IMR-90 (cell line): Measurements from ENCODE around the gene KCNH4. TPM values are rescaled to one million over a fixed set of nuclear protein-coding genes. Genes with fewer than 3 reads are reported as not detected.

Experiments
- ATAC-seq: fragments of 200-7000 bp; cut with Tn5 transposase; 2 replicates; pipeline ENCODE4 v1.9.1; 2020; ENCODE audit warnings: low read depth, mild to moderate bottlenecking, moderate library complexity
- BruUV-seq: library from RNA; stranded (reverse); fragments of 400-500 nt; replicated peaks from 2 replicates; lab custom pipeline; 2021; lab: Mats Ljungman, UMichigan
- CTCF ChIA-PET: fragments of 300-600 bp; formaldehyde crosslinking; extraction: SDS; loops from one replicate; lab custom pipeline; 2021; ENCODE audit warnings: antibody characterized with exemption; lab: Yijun Ruan, JAX
- POLR2A ChIA-PET: fragments of 300-600 bp; sonication (Branson Sonifier 250); formaldehyde crosslinking; loops from one replicate; lab custom pipeline; 2022; ENCODE audit warnings: antibody characterized with exemption; ENCODE audit not compliant: unreplicated experiment; lab: Charles Lee
- DNase-seq: peaks from one replicate; pipeline ENCODE4 v3.0.0; 2013
- H2AFZ ChIP-seq: replicated peaks from 2 replicates; pipeline ENCODE3; 2013; ENCODE audit warnings: low read length, mild to moderate bottlenecking; ENCODE audit not compliant: poor library complexity
- H2AK5ac ChIP-seq: 2 replicates; pipeline ENCODE4 v1.6.1; 2013; ENCODE audit warnings: low read depth, low read length, inconsistent platforms
- H2AK9ac ChIP-seq: replicated peaks from 2 replicates; pipeline ENCODE3; 2013; ENCODE audit warnings: mild to moderate bottlenecking, low read depth, low read length, moderate library complexity; ENCODE audit not compliant: poor library complexity
- H2BK120ac ChIP-seq: 2 replicates; pipeline ENCODE4 v1.6.1; 2013; ENCODE audit warnings: low read depth, low read length, inconsistent platforms
- H2BK15ac ChIP-seq: 3 replicates; pipeline ENCODE4 v1.6.1; 2013; ENCODE audit warnings: low read depth, low read length, inconsistent platforms
- H2BK20ac ChIP-seq: 2 replicates; pipeline ENCODE4 v1.6.1; 2013; ENCODE audit warnings: low read depth, mild to moderate bottlenecking, inconsistent platforms, low read length, moderate library complexity
- H2BK5ac ChIP-seq: 2 replicates; pipeline ENCODE4 v1.6.1; 2013; ENCODE audit warnings: mild to moderate bottlenecking, low read depth, low read length, inconsistent platforms; ENCODE audit not compliant: poor library complexity, severe bottlenecking
- H3K14ac ChIP-seq: replicated peaks from 2 replicates; pipeline ENCODE4 v1.6.1; 2013; ENCODE audit warnings: low read depth, low read length, inconsistent platforms
- H3K18ac ChIP-seq: 2 replicates; pipeline ENCODE4 v1.6.1; 2013; ENCODE audit warnings: low read depth, low read length, control low read depth
- H3K23ac ChIP-seq: 2 replicates; pipeline ENCODE4 v1.6.1; 2013; ENCODE audit warnings: low read depth, low read length, inconsistent platforms
- H3K27ac ChIP-seq: 2 replicates; pipeline ENCODE4 v1.5.1; 2013; ENCODE audit warnings: mild to moderate bottlenecking, control low read depth, low read length; ENCODE audit not compliant: insufficient read depth
- H3K27me3 ChIP-seq: 2 replicates; pipeline ENCODE4 v1.6.1; 2013; ENCODE audit warnings: low read length; ENCODE audit not compliant: control insufficient read depth, insufficient read depth
- H3K36me3 ChIP-seq: 2 replicates; pipeline ENCODE4 v1.6.1; 2013; ENCODE audit warnings: low read length, mixed read lengths; ENCODE audit not compliant: control insufficient read depth, insufficient read depth
- H3K4ac ChIP-seq: 2 replicates; pipeline ENCODE4 v1.6.1; 2013; ENCODE audit warnings: low read depth, low read length, inconsistent platforms
- H3K4me1 ChIP-seq: 2 replicates; pipeline ENCODE4 v1.6.1; 2013; ENCODE audit warnings: low read length, mixed read lengths; ENCODE audit not compliant: control insufficient read depth, insufficient read depth
- H3K4me2 ChIP-seq: 2 replicates; pipeline ENCODE4 v1.6.1; 2013; ENCODE audit warnings: low read depth, mild to moderate bottlenecking, control low read depth, low read length, moderate library complexity
- H3K4me3 ChIP-seq: 2 replicates; pipeline ENCODE4 v1.5.1; 2013; ENCODE audit warnings: low read depth, mild to moderate bottlenecking, control low read depth, low read length, moderate library complexity; ENCODE audit not compliant: insufficient read depth
- H3K56ac ChIP-seq: 2 replicates; pipeline ENCODE4 v1.6.1; 2013; ENCODE audit warnings: low read length, inconsistent platforms; ENCODE audit not compliant: insufficient read depth; ENCODE audit errors: extremely low read depth
- H3K79me1 ChIP-seq, 2 experiments: 2 replicates each; pipeline ENCODE4 v1.6.1; 2013; ENCODE audit warnings: low read length in 2 of 2, inconsistent platforms in 1 of 2, low read depth in 1 of 2
- H3K9ac ChIP-seq: 2 replicates; pipeline ENCODE4 v1.6.1; 2013; ENCODE audit warnings: low read depth, low read length, control low read depth
- H3K9me1 ChIP-seq: 2 replicates; pipeline ENCODE4 v1.6.1; 2013; ENCODE audit warnings: low read length, inconsistent platforms; ENCODE audit not compliant: insufficient read depth
- H3K9me3 ChIP-seq: 2 replicates; pipeline ENCODE4 v1.6.1; 2013; ENCODE audit warnings: low read length; ENCODE audit not compliant: control insufficient read depth, insufficient read depth
- H4K20me1 ChIP-seq: 2 replicates; pipeline ENCODE4 v1.6.1; 2013; ENCODE audit warnings: low read length, inconsistent platforms; ENCODE audit not compliant: insufficient read depth
- H4K5ac ChIP-seq: 2 replicates; pipeline ENCODE4 v1.6.1; 2013; ENCODE audit warnings: mild to moderate bottlenecking, low read depth, low read length, control low read depth
- H4K8ac ChIP-seq, 2 experiments: 2 replicates each; pipeline ENCODE4 v1.6.1; 2013; ENCODE audit warnings: low read depth in 2 of 2, low read length in 2 of 2, control low read depth in 1 of 2, inconsistent platforms in 1 of 2
- H4K91ac ChIP-seq: 2 replicates; pipeline ENCODE4 v1.6.1; 2013; ENCODE audit warnings: low read depth, low read length, inconsistent platforms; ENCODE audit not compliant: insufficient read depth
- BHLHE40 ChIP-seq: fragments of 150-350 bp; IDR thresholded peaks from 2 replicates; pipeline ENCODE4 v1.6.1; 2016; ENCODE audit warnings: mild to moderate bottlenecking, low read depth, low read length
- CEBPB ChIP-seq: IDR thresholded peaks from 2 replicates; pipeline ENCODE4 v1.6.1; 2012; ENCODE audit warnings: low read depth, low read length, improper control_type of control experiment
- CHD1 ChIP-seq: IDR thresholded peaks from 2 replicates; pipeline ENCODE4 v1.6.1; 2012; ENCODE audit warnings: low read depth, low read length, improper control_type of control experiment
- CTCF ChIP-seq: conservative IDR thresholded peaks from 2 replicates; pipeline ENCODE4 v1.5.1; 2012; ENCODE audit warnings: mild to moderate bottlenecking, low read depth, low read length, improper control_type of control experiment
- ELK1 ChIP-seq: fragments of 150-350 bp; IDR thresholded peaks from 2 replicates; pipeline ENCODE4 v1.6.1; 2016; ENCODE audit warnings: low read depth, mild to moderate bottlenecking, low read length, moderate library complexity, borderline replicate concordance
- FOS ChIP-seq: fragments of 150-350 bp; IDR thresholded peaks from 2 replicates; pipeline ENCODE4 v1.6.1; 2016; ENCODE audit warnings: low read depth, low read length
- MAFK ChIP-seq: IDR thresholded peaks from 2 replicates; pipeline ENCODE4 v1.6.1; 2012; ENCODE audit warnings: low read depth, low read length, improper control_type of control experiment
- MAZ ChIP-seq: IDR thresholded peaks from 2 replicates; pipeline ENCODE4 v1.6.1; 2012; ENCODE audit warnings: low read depth, mild to moderate bottlenecking, low read length, improper control_type of control experiment, moderate library complexity, borderline replicate concordance
- MXI1 ChIP-seq: IDR thresholded peaks from 2 replicates; pipeline ENCODE4 v1.6.1; 2012; ENCODE audit warnings: low read depth, mild to moderate bottlenecking, low read length, moderate library complexity, borderline replicate concordance
- NFE2L2 ChIP-seq: fragments of 150-350 bp; IDR thresholded peaks from 2 replicates; pipeline ENCODE4 v1.6.1; 2016; ENCODE audit warnings: low read depth, mild to moderate bottlenecking, low read length
- POLR2A ChIP-seq: IDR thresholded peaks from 2 replicates; pipeline ENCODE4 v1.6.1; 2012; ENCODE audit warnings: mild to moderate bottlenecking, low read depth, low read length
- RAD21 ChIP-seq: IDR thresholded peaks from 2 replicates; pipeline ENCODE4 v1.6.1; 2012; ENCODE audit warnings: low read length, improper control_type of control experiment
- RCOR1 ChIP-seq: IDR thresholded peaks from 2 replicates; pipeline ENCODE4 v1.6.1; 2012; ENCODE audit warnings: mild to moderate bottlenecking, low read length, improper control_type of control experiment; ENCODE audit not compliant: insufficient replicate concordance
- RFX5 ChIP-seq: IDR thresholded peaks from 2 replicates; pipeline ENCODE4 v1.8.0; 2012; ENCODE audit warnings: low read depth, mild to moderate bottlenecking, low read length, moderate library complexity
- SMC3 ChIP-seq: fragments of 150-350 bp; IDR thresholded peaks from 2 replicates; pipeline ENCODE4 v1.6.1; 2016; ENCODE audit warnings: low read depth, mild to moderate bottlenecking, antibody characterized with exemption, low read length, moderate library complexity
- USF2 ChIP-seq: fragments of 150-350 bp; IDR thresholded peaks from 2 replicates; pipeline ENCODE4 v1.6.1; 2017; ENCODE audit warnings: mild to moderate bottlenecking, antibody characterized with exemption, low read length, low read depth
- whole genome bisulfite sequencing, 2 experiments: methylation state at CpG; one replicate each; pipeline versions ENCODE4 v1.1.5 to v1.1.7; 2013; ENCODE audit warnings: missing lambda C conversion rate in 2 of 2; ENCODE audit not compliant: insufficient read length in 1 of 2; ENCODE audit errors: extremely low coverage in 2 of 2; 5-methylcytosine and 5-hydroxymethylcytosine counted together
- dilution Hi-C: fragments of 300-500 bp; cut with HindIII; formaldehyde crosslinking; loops from one replicate; pipeline ENCODE4 v1.14.3; 2018; ENCODE audit warnings: low sequenced_read_pairs; ENCODE audit not compliant: unreplicated experiment
- in situ Hi-C: fragments of 300-500 bp; cut with MboI; formaldehyde crosslinking; loops from 3 replicates; pipeline ENCODE4 v1.14.3; 2019; ENCODE audit warnings: low sequenced_read_pairs, inconsistent platforms, mixed read lengths
- intact Hi-C: fragments of 100-400 bp; cut with micrococcal nuclease; formaldehyde crosslinking; loops from 2 replicates; pipeline ENCODE4 v1.10.0; 2022
- polyA plus RNA-seq, 3 experiments: library from polyadenylated mRNA; depleted of rRNA; stranded (reverse); fragments of >200 nt; gene quantifications; 2 replicates each; pipeline ENCODE4 v1.2.3, GENCODE V29; 2012; ENCODE audit warnings: low replicate concordance in 1 of 3
- total RNA-seq: library from RNA; depleted of rRNA; stranded (reverse); fragments of >200 nt; gene quantifications from 2 replicates; pipeline ENCODE4 v1.2.3, GENCODE V29; 2012

The KCNH4 gene
- total and polyA plus RNA-seq, 2 of the 4 experiments (the other 2 are of a cell fraction) = 0.03 TPM; not detected in 1

- H2AK9ac ChIP-seq = peak overlapping the region; percentile 85
- no peak overlapping the region for H2BK15ac ChIP-seq
- peak overlapping the region; percentile 66 for H3K4ac ChIP-seq
- H2BK5ac ChIP-seq = no peak overlapping the region
- no peaks in the 10 kb centered on the region for H3K27me3 ChIP-seq
- peak overlapping the region; percentile 69 for H3K4me2 ChIP-seq
- no peak overlapping the region for H2BK20ac ChIP-seq
- H3K14ac ChIP-seq = peak overlapping the region; percentile 97
- WGBS, 2 experiments = 50% methylated on average over 4 of the region's 17 CpGs; no CpG with 5 or more reads in 1 of the 2 experiments
- ChIA-PET POLR2A (no interaction called here), CTCF (no interaction called here)
- H3K9me1 ChIP-seq = peaks cover 17% of the 10 kb centered on the region
- intact Hi-C loops (loop anchor here (1.0 kb wide), 1 partner anchor 34 kb away; the partner anchor contains the start of gene KAT2A), in situ Hi-C loops (no loop called here), dilution Hi-C loops (no loop called here)
- peak overlapping the region; percentile 40 to 70; a peak in 3 of 4 replicates for H4K8ac ChIP-seq
- H3K18ac ChIP-seq = no peak overlapping the region
- H3K9me3 ChIP-seq = no peaks in the 10 kb centered on the region
- peaks cover 7% of the 10 kb centered on the region for H3K4me1 ChIP-seq
- H3K23ac ChIP-seq = peak overlapping the region; percentile 80; the same call in 1 of the 2 replicates
- ATAC-seq (no peak), DNase-seq (no peak)
- peaks cover 6% of the 10 kb centered on the region; the same call in 1 of the 2 replicates for H3K36me3 ChIP-seq
- no peak overlapping the region for H4K91ac ChIP-seq
- BruUV-seq = no TSS peak
- H3K4me3 ChIP-seq = peak overlapping the region; percentile 33
- peak overlapping the region; percentile 8; the same call in 1 of the 2 replicates for H3K9ac ChIP-seq
- H4K5ac ChIP-seq = peak overlapping the region; percentile 60
- peaks cover 3 to 44% of the 10 kb centered on the region in 2 experiments; a peak in 3 of 4 replicates for H3K79me1 ChIP-seq
- TF ChIP-seq BHLHE40 (no peak), NFE2L2 (no peak), ELK1 (no peak), SMC3 (no peak), RFX5 (no peak), MAFK (no peak), RCOR1 (no peak), MAZ (no peak), USF2 (no peak), CHD1 (no peak), MXI1 (no peak), RAD21 (no peak), POLR2A (no peak), CEBPB (no peak), FOS (no peak), CTCF (no peak)
- H3K27ac ChIP-seq = no peak overlapping the region
- no peak overlapping the region for H2BK120ac ChIP-seq
- peak overlapping the region; percentile 94 for H2AFZ ChIP-seq
- H4K20me1 ChIP-seq = peaks cover 39% of the 10 kb centered on the region
- H3K56ac ChIP-seq = no peak overlapping the region
- peak overlapping the region; percentile 13; the same call in 1 of the 2 replicates for H2AK5ac ChIP-seq
Observed at GRCh38 chr17:42155614-42156045, 25.3 kb downstream of the KCNH4 start.
